AG04450 (cell line): ENCODE results near the gene CGNL1. TPM values are rescaled to one million over a fixed set of nuclear protein-coding genes. Genes with fewer than 3 reads are reported as not detected.

Experiments used
- CTCF ChIA-PET: fragments of 300-600, 350-600 bp; formaldehyde crosslinking; extraction: SDS; loops from one replicate; lab custom pipeline; 2022; ENCODE audit warnings: antibody characterized with exemption, inconsistent platforms; lab: Charles Lee
- POLR2A ChIA-PET: fragments of 350-600 bp; formaldehyde crosslinking; extraction: SDS; loops from one replicate; lab custom pipeline; 2021; ENCODE audit warnings: antibody characterized with exemption, inconsistent platforms; lab: Yijun Ruan, JAX
- DNase-seq: peaks from one replicate; pipeline ENCODE4 v3.0.0-alpha.2; 2011; ENCODE audit warnings: low read depth, low spot score
- H3K27ac ChIP-seq: one replicate; pipeline ENCODE4 v1.5.1; 2012; ENCODE audit warnings: low read depth, low read length, control low read depth
- H3K27me3 ChIP-seq: one replicate; pipeline ENCODE4 v1.6.0; 2012; ENCODE audit warnings: low read length; ENCODE audit not compliant: control insufficient read depth, insufficient read depth
- H3K4me3 ChIP-seq: 2 replicates; pipeline ENCODE4 v1.5.1; 2011; ENCODE audit warnings: mild to moderate bottlenecking, low read depth, low read length, control low read depth
- H3K9me3 ChIP-seq: 2 replicates; pipeline ENCODE4 v1.5.1; 2012; ENCODE audit warnings: low read length; ENCODE audit not compliant: control insufficient read depth, insufficient read depth
- polyA plus RNA-seq: library from polyadenylated mRNA; depleted of rRNA; stranded (reverse); fragments of >200 nt; gene quantifications from 2 replicates; pipeline ENCODE4 v1.2.3, GENCODE V29; 2011
- TF ChIP-seq, protein P1 (sequence below): IDR thresholded peaks from 2 replicates; pipeline ENCODE4 v1.5.1; 2011; ENCODE audit warnings: low read depth, low read length, control low read depth, inconsistent platforms

Gene CGNL1
- polyA plus RNA-seq, 1 experiment: 0.25 TPM

DNA sequence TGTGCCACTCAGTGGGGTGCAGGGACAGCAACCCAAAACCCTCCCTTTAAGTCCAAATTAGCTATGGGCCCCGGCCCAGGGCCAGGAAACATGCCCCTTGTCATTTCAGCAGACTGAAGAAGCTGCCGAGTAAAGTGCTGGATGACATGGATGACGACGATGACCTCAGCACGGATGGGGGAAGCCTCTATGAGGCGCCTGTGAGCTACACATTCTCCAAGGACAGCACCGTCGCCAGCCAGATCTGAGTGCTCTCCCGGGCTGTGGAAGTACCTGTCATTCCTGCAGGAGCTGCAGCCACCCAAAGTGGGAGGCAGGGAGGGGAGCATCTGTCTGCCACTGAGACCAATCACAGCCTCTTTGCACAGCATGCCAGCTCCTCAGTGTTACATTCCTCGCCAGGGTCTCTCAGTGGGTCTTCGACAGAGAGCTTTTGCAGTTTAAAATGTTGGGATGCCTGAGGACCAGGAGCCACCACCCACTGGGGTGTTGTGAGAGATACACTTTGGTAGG lies 171.0 kb downstream of the CGNL1 start:
- CTCF ChIA-PET: interaction anchor here (1.4 to 8.1 kb wide), 2 partner anchors 13 to 205 kb away, joined by 9 to 184 read pairs; no protein-coding TSS in a partner anchor
- peaks cover 13% of the 10 kb centered on the region for H3K27me3 ChIP-seq
- POLR2A ChIA-PET: interaction anchor here (0.7 kb wide), 1 partner anchor 136 kb away, joined by 5 read pairs; no protein-coding TSS in a partner anchor
- no peak overlapping the region for H3K27ac ChIP-seq
- H3K9me3 ChIP-seq: no peaks in the 10 kb centered on the region
- no peak overlapping the region for H3K4me3 ChIP-seq
- TF ChIP-seq, protein P1, sequence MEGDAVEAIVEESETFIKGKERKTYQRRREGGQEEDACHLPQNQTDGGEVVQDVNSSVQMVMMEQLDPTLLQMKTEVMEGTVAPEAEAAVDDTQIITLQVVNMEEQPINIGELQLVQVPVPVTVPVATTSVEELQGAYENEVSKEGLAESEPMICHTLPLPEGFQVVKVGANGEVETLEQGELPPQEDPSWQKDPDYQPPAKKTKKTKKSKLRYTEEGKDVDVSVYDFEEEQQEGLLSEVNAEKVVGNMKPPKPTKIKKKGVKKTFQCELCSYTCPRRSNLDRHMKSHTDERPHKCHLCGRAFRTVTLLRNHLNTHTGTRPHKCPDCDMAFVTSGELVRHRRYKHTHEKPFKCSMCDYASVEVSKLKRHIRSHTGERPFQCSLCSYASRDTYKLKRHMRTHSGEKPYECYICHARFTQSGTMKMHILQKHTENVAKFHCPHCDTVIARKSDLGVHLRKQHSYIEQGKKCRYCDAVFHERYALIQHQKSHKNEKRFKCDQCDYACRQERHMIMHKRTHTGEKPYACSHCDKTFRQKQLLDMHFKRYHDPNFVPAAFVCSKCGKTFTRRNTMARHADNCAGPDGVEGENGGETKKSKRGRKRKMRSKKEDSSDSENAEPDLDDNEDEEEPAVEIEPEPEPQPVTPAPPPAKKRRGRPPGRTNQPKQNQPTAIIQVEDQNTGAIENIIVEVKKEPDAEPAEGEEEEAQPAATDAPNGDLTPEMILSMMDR: no peak
- no peak for DNase-seq

DNA sequence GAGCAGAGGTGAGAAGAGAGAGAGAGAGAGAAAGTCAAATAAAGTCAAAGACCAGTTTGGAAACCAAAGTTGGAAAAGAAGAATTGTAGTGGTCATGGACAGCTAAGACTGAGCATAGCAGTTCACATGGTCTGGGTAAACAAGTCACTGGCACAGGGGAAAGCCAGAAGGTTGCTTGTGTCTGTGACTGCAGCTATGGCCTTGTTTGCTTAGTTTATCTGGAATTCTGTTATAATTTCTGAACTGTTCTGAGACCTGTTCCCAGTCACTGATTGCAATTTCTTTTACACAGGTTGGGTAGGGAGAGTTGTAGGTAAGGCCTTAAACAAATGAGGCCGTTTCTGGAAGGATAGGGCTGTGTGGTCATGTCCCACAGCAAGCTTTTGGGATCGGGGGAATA lies 172.0 kb downstream of the CGNL1 start:
- Histone ChIP-seq H3K27me3 (peaks cover 12% of the 10 kb centered on the region), H3K27ac (no peak overlapping the region), H3K4me3 (no peak overlapping the region), H3K9me3 (no peaks in the 10 kb centered on the region)
- POLR2A ChIA-PET: no interaction called here
- no peak for DNase-seq
- TF ChIP-seq, protein P1: no peak
- CTCF ChIA-PET: interaction anchor here (1.4 kb wide), 1 partner anchor 12 kb away, joined by 9 read pairs; no protein-coding TSS in a partner anchor

GRCh38 chr15:57548835-57549234 lies 172.5 kb downstream of the CGNL1 start:
- CTCF ChIA-PET: interaction anchor here (0.6 kb wide), 1 partner anchor 11 kb away, joined by 3 read pairs; no protein-coding TSS in a partner anchor
- POLR2A ChIA-PET: no interaction called here
- DNase-seq: no peak
- Histone ChIP-seq H3K27me3 (peaks cover 7% of the 10 kb centered on the region), H3K27ac (no peak overlapping the region), H3K9me3 (no peaks in the 10 kb centered on the region), H3K4me3 (no peak overlapping the region)
- TF ChIP-seq, protein P1: no peak

- ChIA-PET CTCF (interaction anchor here (3.6 kb wide), 1 partner anchor 8 kb away, joined by 38 read pairs; no protein-coding TSS in a partner anchor), POLR2A (no interaction called here)
- Histone ChIP-seq H3K4me3 (no peak overlapping the region), H3K9me3 (no peaks in the 10 kb centered on the region), H3K27me3 (no peaks in the 10 kb centered on the region), H3K27ac (no peak overlapping the region)
- TF ChIP-seq, protein P1: no peak
- no peak for DNase-seq
Observed at GRCh38 chr15:57549935-57550334, 173.6 kb downstream of the CGNL1 start.

GRCh38 chr15:57550640-57551039 lies 174.3 kb downstream of the CGNL1 start:
- no peaks in the 10 kb centered on the region for H3K27me3 ChIP-seq
- ChIA-PET CTCF (interaction anchor here (1.1 to 3.6 kb wide), 3 partner anchors 9 to 11 kb away, joined by 3 to 38 read pairs (median 12); no protein-coding TSS in a partner anchor), POLR2A (no interaction called here)
- TF ChIP-seq, protein P1: no peak
- no peaks in the 10 kb centered on the region for H3K9me3 ChIP-seq
- DNase-seq: no peak
- H3K4me3 ChIP-seq: no peak overlapping the region
- no peak overlapping the region for H3K27ac ChIP-seq
